Immature natural killer cell (primary cell): Measurements from ENCODE around the gene PARD3B. TPM values are rescaled to one million over a fixed set of nuclear protein-coding genes. Genes with fewer than 3 reads are reported as not detected.

Source experiments
- DNase-seq, 3 donors: peaks; one replicate each; pipeline ENCODE4 v3.0.0; 2022; ENCODE audit warnings: mixed read lengths in 1 of 3
- H3K27ac Mint-ChIP-seq, 6 donors: one replicate each; pipeline ENCODE4 v1.8.0; 2020; ENCODE audit warnings: mixed read lengths in 6 of 6, mild to moderate bottlenecking in 5 of 6, inconsistent platforms in 4 of 6, moderate library complexity in 3 of 6
- H3K27me3 Mint-ChIP-seq, 3 donors: one replicate each; pipeline ENCODE4 v1.8.0; 2020 to 2021; ENCODE audit warnings: low read depth in 3 of 3, mild to moderate bottlenecking in 3 of 3, mixed read lengths in 3 of 3, moderate library complexity in 3 of 3, inconsistent platforms in 1 of 3
- H3K36me3 Mint-ChIP-seq, 3 donors: one replicate each; pipeline ENCODE4 v1.8.0; 2020; ENCODE audit warnings: mixed read lengths in 3 of 3, inconsistent platforms in 2 of 3, mild to moderate bottlenecking in 2 of 3
- H3K4me1 Mint-ChIP-seq, 2 donors: one replicate each; pipeline ENCODE4 v1.8.0; 2020; ENCODE audit warnings: inconsistent platforms in 2 of 2, mild to moderate bottlenecking in 2 of 2, mixed read lengths in 2 of 2, moderate library complexity in 1 of 2
- H3K4me3 Mint-ChIP-seq, 5 donors: one replicate each; pipeline ENCODE4 v1.8.0; 2020; ENCODE audit warnings: mild to moderate bottlenecking in 5 of 5, mixed read lengths in 5 of 5, inconsistent platforms in 3 of 5, moderate library complexity in 3 of 5
- H3K9me3 Mint-ChIP-seq, 6 donors: one replicate each; pipeline ENCODE4 v1.8.0; 2020; ENCODE audit warnings: mild to moderate bottlenecking in 6 of 6, mixed read lengths in 6 of 6, inconsistent platforms in 4 of 6, moderate library complexity in 3 of 6
- polyA plus RNA-seq, 3 donors: library from polyadenylated mRNA; unstranded; fragments of 300-500 nt; fragmentation: Illumina TruSeq; gene quantifications; one replicate each; pipeline ENCODE4 v1.2.3, GENCODE V29; 2021

The PARD3B gene
- polyA plus RNA-seq, 3 donors from 2014 or later: not detected

DNA sequence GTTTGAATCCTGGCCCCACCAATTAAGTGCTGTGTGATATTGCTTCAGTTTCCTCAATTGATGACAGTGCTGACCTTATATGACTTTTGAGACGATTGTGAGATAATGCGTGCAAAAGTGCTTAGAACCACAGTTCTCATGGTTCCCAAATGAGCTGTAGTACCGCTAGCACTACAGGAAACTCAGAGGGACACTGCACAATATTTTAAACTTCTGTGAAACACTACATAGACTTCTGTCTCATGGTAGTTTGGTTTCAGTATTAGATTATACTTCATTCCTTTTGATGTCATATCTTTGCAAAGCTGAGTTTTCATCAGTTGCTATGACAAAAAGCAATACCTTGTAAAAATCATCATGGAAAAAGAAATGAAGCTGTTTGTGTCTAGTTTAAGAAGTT lies 368.0 kb downstream of the PARD3B start:
- Mint-ChIP-seq H3K4me3 (no peak overlapping the region), H3K9me3 (peaks cover 0 to 4% (median 0%) of the 10 kb centered on the region in 6 donors), H3K27me3 (peaks cover 0 to 2% (median 1%) of the 10 kb centered on the region in 3 donors), H3K4me1 (no peaks in the 10 kb centered on the region), H3K36me3 (peaks cover 0 to 4% (median 4%) of the 10 kb centered on the region in 3 donors), H3K27ac (no peak overlapping the region)
- DNase-seq: no peak

DNA sequence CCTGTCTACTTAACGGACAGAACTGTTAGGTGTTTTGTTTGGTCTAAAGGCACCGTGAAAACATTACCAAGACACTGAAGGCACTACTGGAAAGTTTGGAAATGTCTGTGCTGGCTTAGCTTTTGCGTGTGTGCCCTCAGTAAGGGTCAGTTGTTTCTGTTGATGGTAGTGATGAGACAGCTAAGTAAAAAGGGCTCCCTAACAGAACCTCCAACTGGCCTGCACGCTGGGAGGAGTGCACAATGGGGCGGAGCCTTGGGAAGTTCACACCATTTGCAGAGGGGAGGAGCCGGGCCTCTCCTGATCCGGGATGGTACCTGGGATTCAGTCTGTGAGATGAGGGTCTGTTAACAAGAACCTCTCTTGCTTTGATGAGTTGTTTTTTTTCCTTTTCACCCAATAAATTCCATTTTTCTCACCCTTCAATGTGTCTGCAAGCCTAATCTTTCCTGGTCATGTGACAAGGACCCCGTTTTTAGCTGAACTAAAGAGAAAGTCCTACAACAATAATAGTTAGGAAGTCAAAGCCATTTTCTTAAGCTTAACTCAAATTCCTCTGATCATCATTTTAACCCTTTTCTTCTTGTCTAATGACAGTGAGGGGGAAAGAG lies 368.7 kb downstream of the PARD3B start:
- H3K4me3 Mint-ChIP-seq: no peak overlapping the region
- H3K36me3 Mint-ChIP-seq: peaks cover 0 to 4% (median 4%) of the 10 kb centered on the region in 3 donors
- H3K4me1 Mint-ChIP-seq: no peaks in the 10 kb centered on the region
- no peak overlapping the region for H3K27ac Mint-ChIP-seq
- no peak for DNase-seq
- peaks cover 0 to 4% (median 0%) of the 10 kb centered on the region in 6 donors for H3K9me3 Mint-ChIP-seq
- H3K27me3 Mint-ChIP-seq: peaks cover 0 to 4% (median 1%) of the 10 kb centered on the region in 3 donors

DNA sequence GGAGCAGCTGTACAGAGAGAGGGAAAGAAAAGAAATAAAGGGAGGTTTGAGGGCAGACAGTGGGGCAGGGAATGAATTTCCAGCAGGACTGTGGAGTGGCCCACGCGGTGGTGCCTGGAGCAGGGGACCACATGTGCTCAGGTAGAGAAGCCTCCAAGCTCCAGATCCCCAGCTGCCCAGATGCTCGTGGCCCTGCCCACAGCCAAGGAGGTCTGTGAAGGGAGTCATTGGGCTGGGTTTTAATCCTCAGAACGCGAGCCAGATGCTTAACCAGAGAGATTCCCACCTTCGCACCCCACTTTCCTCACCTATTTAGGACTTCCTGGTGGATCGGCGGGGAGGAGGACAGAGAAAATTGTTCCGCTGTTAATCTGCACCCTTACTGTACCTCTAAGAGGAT lies 369.4 kb downstream of the PARD3B start:
- peaks cover 0 to 4% (median 1%) of the 10 kb centered on the region in 3 donors for H3K27me3 Mint-ChIP-seq
- peaks cover 0 to 4% (median 0%) of the 10 kb centered on the region in 6 donors for H3K9me3 Mint-ChIP-seq
- DNase-seq: no peak
- H3K36me3 Mint-ChIP-seq: peaks cover 0 to 8% (median 4%) of the 10 kb centered on the region in 3 donors
- no peak overlapping the region for H3K4me3 Mint-ChIP-seq
- H3K4me1 Mint-ChIP-seq: no peaks in the 10 kb centered on the region
- no peak overlapping the region for H3K27ac Mint-ChIP-seq

DNA sequence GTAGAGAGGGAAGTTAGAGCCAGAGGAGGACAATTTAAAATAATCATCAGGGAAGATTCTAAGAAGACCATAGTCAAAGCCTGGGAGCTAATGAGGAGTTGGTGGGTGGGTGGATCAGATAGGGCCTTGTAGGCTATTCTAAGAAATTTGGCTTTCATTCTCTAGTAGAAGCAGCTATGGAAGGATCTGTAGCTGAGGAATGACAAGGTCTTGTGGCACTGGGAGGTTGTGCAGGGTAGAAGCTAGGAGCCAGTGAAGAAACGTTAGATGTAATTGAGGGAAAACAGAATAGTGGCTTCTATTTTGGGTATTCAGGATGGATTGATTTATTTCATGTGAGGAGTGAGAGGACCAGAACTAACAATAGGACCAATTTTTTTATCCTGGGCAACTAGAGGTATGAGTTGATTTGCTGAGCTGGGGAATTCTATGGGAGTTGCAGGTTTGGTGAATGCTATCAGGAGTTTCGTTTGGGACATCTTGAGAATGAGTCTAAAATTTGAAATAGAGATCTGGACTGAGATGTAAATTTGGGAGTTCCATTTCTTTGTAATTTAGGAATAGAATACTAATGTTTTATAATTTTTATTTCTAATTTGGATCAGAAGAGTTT lies 371.9 kb downstream of the PARD3B start:
- H3K4me3 Mint-ChIP-seq: no peak overlapping the region
- peaks cover 0 to 4% (median 1%) of the 10 kb centered on the region in 3 donors for H3K27me3 Mint-ChIP-seq
- no peak overlapping the region for H3K27ac Mint-ChIP-seq
- peaks cover 0 to 2% (median 0%) of the 10 kb centered on the region in 6 donors for H3K9me3 Mint-ChIP-seq
- DNase-seq: no peak
- H3K36me3 Mint-ChIP-seq: peaks cover 0 to 8% (median 4%) of the 10 kb centered on the region in 3 donors
- H3K4me1 Mint-ChIP-seq: no peaks in the 10 kb centered on the region

DNA sequence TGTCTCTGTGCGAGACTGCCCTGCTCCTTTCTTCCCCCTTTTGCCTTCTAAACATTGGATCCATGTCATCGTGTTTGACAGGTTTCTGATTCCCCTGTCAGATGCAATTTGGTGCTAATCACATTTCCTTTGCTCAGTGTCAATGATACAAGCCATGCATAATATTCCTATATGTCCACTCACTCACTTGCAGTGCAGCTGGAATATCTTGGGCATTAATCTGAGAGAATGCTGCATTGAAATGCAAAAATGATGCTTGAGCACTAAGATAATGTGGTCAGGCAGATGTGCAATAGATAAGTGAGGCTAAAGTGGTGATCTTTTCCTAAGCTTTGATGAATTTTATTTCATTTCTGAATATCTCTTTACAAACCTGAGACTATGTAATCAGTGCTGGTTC lies 375.5 kb downstream of the PARD3B start:
- Mint-ChIP-seq H3K36me3 (peaks cover 0 to 5% (median 4%) of the 10 kb centered on the region in 3 donors), H3K4me1 (no peaks in the 10 kb centered on the region), H3K27me3 (peaks cover 0 to 4% (median 0%) of the 10 kb centered on the region in 3 donors), H3K4me3 (no peak overlapping the region), H3K9me3 (no peaks in the 10 kb centered on the region), H3K27ac (no peak overlapping the region)
- DNase-seq: no peak

DNA sequence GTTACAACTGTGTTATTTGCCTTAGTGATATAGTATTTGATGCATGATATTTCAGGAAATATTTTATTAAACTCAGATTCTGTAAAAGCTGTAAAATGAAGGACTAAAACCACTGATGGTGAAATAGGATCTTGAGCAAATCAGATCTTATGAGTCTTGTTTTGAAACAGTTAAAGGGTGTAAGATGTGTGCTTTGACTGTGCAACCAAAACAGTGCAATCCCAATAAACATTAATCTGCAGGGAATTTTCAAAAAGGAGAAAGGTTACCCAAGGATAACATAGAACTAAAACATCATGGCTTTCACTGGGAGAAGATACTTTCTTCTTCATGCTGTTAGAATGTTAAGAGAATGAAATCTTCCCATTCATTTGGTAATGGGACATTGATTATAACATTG lies 378.7 kb downstream of the PARD3B start:
- no peaks in the 10 kb centered on the region for H3K9me3 Mint-ChIP-seq

DNA sequence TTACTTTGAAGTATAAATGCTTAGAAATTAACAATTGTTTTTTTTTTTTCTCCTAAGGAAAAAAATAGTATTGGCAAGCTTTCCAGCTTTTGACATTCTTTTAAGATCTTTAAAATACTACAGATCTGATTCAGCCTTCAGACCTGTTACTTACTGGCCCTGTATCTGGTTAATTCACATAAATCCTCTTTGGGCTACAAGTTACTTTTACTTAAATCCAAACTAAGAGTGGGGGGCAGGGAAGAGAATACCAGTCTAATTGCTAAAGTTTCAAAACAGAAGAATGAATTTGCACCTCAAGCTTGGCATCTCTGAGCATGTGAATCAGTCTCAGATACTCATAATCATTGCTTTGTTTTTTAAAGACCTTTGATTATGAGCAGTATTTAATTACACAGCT lies 386.3 kb downstream of the PARD3B start:
- DNase-seq: no peak
- H3K4me3 Mint-ChIP-seq: no peak overlapping the region
- H3K27me3 Mint-ChIP-seq: no peaks in the 10 kb centered on the region
- H3K36me3 Mint-ChIP-seq: no peaks in the 10 kb centered on the region
- H3K4me1 Mint-ChIP-seq: no peaks in the 10 kb centered on the region
- H3K9me3 Mint-ChIP-seq: no peaks in the 10 kb centered on the region
- no peak overlapping the region for H3K27ac Mint-ChIP-seq

More for the DNA sequence above, 378.7 kb downstream of the PARD3B start:
- no peak for DNase-seq
- H3K27ac Mint-ChIP-seq: no peak overlapping the region
- H3K36me3 Mint-ChIP-seq: peaks cover 0 to 5% (median 0%) of the 10 kb centered on the region in 3 donors
- no peak overlapping the region for H3K4me3 Mint-ChIP-seq
- no peaks in the 10 kb centered on the region for H3K4me1 Mint-ChIP-seq
- no peaks in the 10 kb centered on the region for H3K27me3 Mint-ChIP-seq

DNA sequence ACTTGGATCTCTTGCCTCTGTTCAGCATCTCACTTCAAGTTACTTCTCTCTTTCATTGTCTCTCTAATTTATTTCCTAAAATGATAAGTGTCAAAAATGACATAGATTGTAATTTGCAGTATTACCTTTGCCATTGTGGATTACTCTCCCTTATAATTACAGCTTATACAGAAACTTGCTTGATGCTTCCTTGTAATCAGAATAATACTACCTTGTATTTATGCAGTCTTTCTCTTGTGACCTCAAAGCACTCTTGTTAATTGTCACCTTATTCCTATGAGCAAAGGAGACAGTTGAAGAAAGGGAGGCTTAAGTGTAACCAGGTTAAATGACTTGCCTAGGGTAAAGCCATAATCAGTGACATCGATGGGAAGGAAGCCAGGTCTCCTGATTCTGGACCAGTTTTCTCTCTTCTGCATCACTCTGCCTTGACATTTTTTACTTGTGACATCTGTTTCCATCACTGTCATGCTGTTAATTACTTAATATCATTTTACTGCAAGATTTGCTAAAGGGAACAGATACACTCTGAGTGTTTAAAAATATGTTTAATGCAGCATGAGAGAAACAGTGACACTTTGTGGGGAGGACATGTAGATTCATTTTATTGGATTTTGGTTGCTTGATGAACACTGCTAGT lies 388.6 kb downstream of the PARD3B start:
- Mint-ChIP-seq H3K9me3 (peaks cover 0 to 4% (median 0%) of the 10 kb centered on the region in 6 donors), H3K27ac (no peak overlapping the region), H3K36me3 (no peaks in the 10 kb centered on the region)

DNA sequence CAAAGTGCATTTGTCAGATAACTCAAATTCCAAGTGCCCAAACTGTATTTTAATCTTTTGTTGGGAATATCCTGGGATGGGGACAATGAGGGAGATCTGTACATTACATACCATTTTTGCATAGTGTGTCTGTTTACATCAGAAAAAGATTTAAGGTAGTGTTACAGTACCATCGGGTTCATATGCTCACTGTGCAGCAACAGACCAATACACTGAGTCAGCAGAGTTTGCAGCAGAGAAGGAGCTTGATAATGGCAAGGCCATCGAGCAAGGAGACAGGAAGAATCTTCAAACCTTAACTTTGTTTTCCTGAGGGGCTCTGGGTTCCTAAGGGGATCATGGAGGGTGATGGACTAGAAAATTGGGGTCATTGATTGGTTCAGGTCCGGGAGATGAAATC lies 399.7 kb downstream of the PARD3B start:
- Mint-ChIP-seq H3K27me3 (peaks cover 0 to 2% (median 1%) of the 10 kb centered on the region in 3 donors), H3K27ac (no peak overlapping the region), H3K4me1 (peaks cover 7 to 16% of the 10 kb centered on the region in 2 donors), H3K36me3 (peaks cover 0 to 13% (median 4%) of the 10 kb centered on the region in 3 donors), H3K9me3 (peaks cover 0 to 24% (median 13%) of the 10 kb centered on the region in 6 donors), H3K4me3 (no peak overlapping the region)
- DNase-seq: no peak

More for the DNA sequence above, 388.6 kb downstream of the PARD3B start:
- no peak overlapping the region for H3K4me3 Mint-ChIP-seq
- no peaks in the 10 kb centered on the region for H3K27me3 Mint-ChIP-seq
- H3K4me1 Mint-ChIP-seq: no peaks in the 10 kb centered on the region
- DNase-seq: no peak

DNA sequence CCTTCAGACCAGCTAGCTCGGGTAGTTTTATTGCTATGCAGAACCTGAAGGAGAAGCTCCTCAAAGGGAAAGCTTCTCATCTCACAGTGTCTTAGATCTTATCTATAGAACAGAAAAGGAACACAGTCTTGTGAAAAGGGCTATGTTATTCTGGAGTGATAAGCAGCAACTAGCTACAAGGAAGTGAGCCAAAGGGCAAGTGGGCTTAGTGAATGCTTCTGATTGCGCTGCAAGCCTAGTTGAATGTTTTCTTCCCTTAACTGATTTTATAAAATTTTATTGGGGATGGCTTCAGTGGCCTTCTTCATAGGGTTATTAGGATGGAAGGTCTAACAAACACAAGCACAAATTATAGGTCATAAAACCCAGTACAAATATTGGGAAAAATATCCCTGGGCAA lies 400.1 kb downstream of the PARD3B start:
- no peak overlapping the region for H3K4me3 Mint-ChIP-seq
- H3K27ac Mint-ChIP-seq: no peak overlapping the region
- H3K9me3 Mint-ChIP-seq: peaks cover 0 to 24% (median 13%) of the 10 kb centered on the region in 6 donors
- peaks cover 7 to 16% of the 10 kb centered on the region in 2 donors for H3K4me1 Mint-ChIP-seq
- peaks cover 0 to 13% (median 4%) of the 10 kb centered on the region in 3 donors for H3K36me3 Mint-ChIP-seq
- peaks cover 0 to 2% (median 1%) of the 10 kb centered on the region in 3 donors for H3K27me3 Mint-ChIP-seq
- no peak for DNase-seq

DNA sequence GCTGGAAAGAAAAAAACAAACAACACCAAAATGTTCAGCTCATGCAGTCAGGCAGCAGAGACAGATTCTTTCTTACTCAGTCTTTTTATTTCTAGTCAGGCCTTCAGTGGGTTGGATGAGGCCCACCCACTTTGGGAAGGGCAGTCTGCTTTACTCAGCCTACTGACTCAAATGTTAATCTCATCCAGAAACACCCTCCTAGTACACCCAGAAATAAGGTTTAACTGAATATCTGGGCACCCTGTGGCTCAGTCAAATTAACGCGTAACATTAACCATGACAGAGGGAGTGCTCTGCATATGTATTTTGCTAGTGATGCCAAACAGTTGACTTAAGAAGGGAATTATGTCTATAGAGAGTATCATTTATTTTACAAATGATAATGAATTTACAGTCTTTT lies 401.6 kb downstream of the PARD3B start:
- H3K27me3 Mint-ChIP-seq: peaks cover 0 to 2% (median 1%) of the 10 kb centered on the region in 3 donors
- H3K4me1 Mint-ChIP-seq: peaks cover 7 to 16% of the 10 kb centered on the region in 2 donors
- no peak overlapping the region for H3K27ac Mint-ChIP-seq
- H3K4me3 Mint-ChIP-seq: no peak overlapping the region
- no peak for DNase-seq
- peaks cover 0 to 13% (median 4%) of the 10 kb centered on the region in 3 donors for H3K36me3 Mint-ChIP-seq
- peaks cover 0 to 24% (median 13%) of the 10 kb centered on the region in 6 donors for H3K9me3 Mint-ChIP-seq

DNA sequence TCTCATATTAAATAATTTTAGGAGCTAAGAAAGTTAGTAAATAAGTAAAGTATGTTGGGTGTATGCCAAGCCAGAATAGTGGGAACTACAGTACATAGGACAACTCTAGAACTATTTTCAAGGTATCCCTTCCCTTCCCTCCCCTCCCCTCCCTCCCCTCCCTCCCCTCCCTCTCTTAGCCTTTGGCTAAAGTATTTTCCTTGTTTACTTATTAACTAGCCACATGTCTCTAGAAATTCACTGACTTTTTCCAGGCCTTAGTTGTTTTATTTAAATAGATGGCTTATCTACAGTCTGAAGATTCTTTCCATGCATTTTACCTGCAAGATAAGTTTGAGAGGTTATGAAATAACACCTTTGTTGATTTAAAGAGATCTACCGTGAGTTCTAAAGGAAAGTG lies 402.1 kb downstream of the PARD3B start:
- Mint-ChIP-seq H3K36me3 (peaks cover 0 to 13% (median 4%) of the 10 kb centered on the region in 3 donors), H3K27me3 (peaks cover 0 to 2% (median 1%) of the 10 kb centered on the region in 3 donors), H3K4me3 (no peak overlapping the region), H3K4me1 (peaks cover 7 to 16% of the 10 kb centered on the region in 2 donors), H3K27ac (no peak overlapping the region), H3K9me3 (peaks cover 0 to 24% (median 13%) of the 10 kb centered on the region in 6 donors)
- DNase-seq: no peak

DNA sequence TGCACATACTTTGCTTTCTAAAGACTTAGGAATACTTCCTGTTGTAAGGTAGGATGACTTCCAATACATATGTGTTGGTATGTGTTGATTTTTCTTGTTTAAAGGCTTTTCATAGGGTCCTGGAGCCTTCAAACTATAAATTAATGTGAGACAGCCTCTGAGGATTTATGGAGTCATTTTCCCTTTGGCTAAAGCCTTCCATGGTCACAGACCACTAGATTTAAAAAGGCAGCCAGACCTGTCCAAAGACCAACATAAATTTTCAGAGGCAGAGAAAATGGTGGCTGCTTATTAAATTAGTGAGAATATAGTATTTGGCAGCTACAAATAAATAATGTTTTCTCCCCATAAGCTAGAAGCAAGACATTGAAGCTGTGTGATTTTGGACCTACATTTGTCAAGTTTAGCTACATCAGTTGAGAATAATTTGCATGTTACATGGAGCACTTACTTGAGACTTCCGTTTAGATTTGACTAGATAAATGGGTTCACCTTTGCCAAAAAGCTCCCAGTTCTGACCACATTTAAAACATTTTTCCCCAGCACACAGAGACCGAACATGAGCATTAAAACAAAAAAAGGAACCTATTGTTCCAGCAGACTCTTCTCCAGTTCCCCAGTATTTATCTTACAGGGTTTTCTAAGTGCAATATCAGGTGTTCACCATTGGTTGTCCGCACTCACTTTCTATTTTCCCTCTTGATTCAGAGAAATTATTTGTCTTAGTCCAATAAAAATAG lies 402.9 kb downstream of the PARD3B start:
- peaks cover 0 to 13% (median 4%) of the 10 kb centered on the region in 3 donors for H3K36me3 Mint-ChIP-seq
- H3K27ac Mint-ChIP-seq: no peak overlapping the region

More for the DNA sequence above, 402.9 kb downstream of the PARD3B start:
- Mint-ChIP-seq H3K4me1 (peaks cover 7 to 16% of the 10 kb centered on the region in 2 donors), H3K4me3 (peak overlapping the region in 3 of 5 donors; percentile 1 to 9 (median 3)), H3K27me3 (peaks cover 0 to 3% (median 2%) of the 10 kb centered on the region in 3 donors), H3K9me3 (peaks cover 0 to 24% (median 13%) of the 10 kb centered on the region in 6 donors)
- no peak for DNase-seq
